NCI-H345 treated with DMSO at 0.1 percent for 48 hours (cell line): ENCODE results near the gene DCUN1D2.
A peak's percentile ranks its signal among the peaks of the same experiment; 100 is the strongest.
"Not testable (repeated sequence)": the region's sequence is repeated elsewhere in the genome, so short reads cannot be mapped to it uniquely, and the experiment has no call there.

Source experiments
- DNase-seq: peaks from one replicate; lab custom pipeline; 2025; ENCODE audit not compliant: unreplicated experiment; lab: John Stamatoyannopoulos, UW

The DCUN1D2 gene

GRCh38 chr13:113448885-113449692, 41.4 kb downstream of the DCUN1D2 start:
- DNase-seq: peak; percentile 91

- no peak for DNase-seq
Measured at GRCh38 chr13:113448545-113448884, 42.0 kb downstream of the DCUN1D2 start.

- no peak for DNase-seq
Measured at GRCh38 chr13:113447596-113447995, 42.9 kb downstream of the DCUN1D2 start.

GRCh38 chr13:113446488-113446854, 44.0 kb downstream of the DCUN1D2 start:
- DNase-seq: no peak

- DNase-seq: peak; percentile 63
Measured at GRCh38 chr13:113445791-113446487, 44.6 kb downstream of the DCUN1D2 start.

- DNase-seq: no peak
Measured at GRCh38 chr13:113443991-113444390, 46.5 kb downstream of the DCUN1D2 start.

GRCh38 chr13:113442985-113443362, 47.5 kb downstream of the DCUN1D2 start:
- DNase-seq: no peak

- DNase-seq: no peak
Measured at GRCh38 chr13:113442354-113442984, 48.0 kb downstream of the DCUN1D2 start.

- DNase-seq: no peak
Measured at GRCh38 chr13:113441661-113442060, 48.9 kb downstream of the DCUN1D2 start.

GRCh38 chr13:113437408-113438010, 53.0 kb downstream of the DCUN1D2 start:
- DNase-seq: no peak

- not testable (repeated sequence) for DNase-seq
Measured at GRCh38 chr13:113436866-113437265, 53.6 kb downstream of the DCUN1D2 start.

GRCh38 chr13:113435907-113436306, 54.6 kb downstream of the DCUN1D2 start:
- not testable (repeated sequence) for DNase-seq

GRCh38 chr13:113433391-113433916, 57.1 kb downstream of the DCUN1D2 start:
- no peak for DNase-seq

- no peak for DNase-seq
Measured at GRCh38 chr13:113432506-113433270, 57.8 kb downstream of the DCUN1D2 start.

- no peak for DNase-seq
Measured at GRCh38 chr13:113431171-113431570, 59.3 kb downstream of the DCUN1D2 start.

GRCh38 chr13:113430378-113431110, 60.0 kb downstream of the DCUN1D2 start:
- no peak for DNase-seq

GRCh38 chr13:113429608-113429985, 60.9 kb downstream of the DCUN1D2 start:
- DNase-seq: no peak

- no peak for DNase-seq
Measured at GRCh38 chr13:113428871-113429607, 61.5 kb downstream of the DCUN1D2 start.

- DNase-seq: no peak
Measured at GRCh38 chr13:113428469-113428865, 62.0 kb downstream of the DCUN1D2 start.
